ENCODE results near the gene B4GALT3. TPM values are rescaled to one million over a fixed set of nuclear protein-coding genes. Genes with fewer than 3 reads are reported as not detected.
A peak's percentile ranks its signal among the peaks of the same experiment; 100 is the strongest.

Gene B4GALT3
- total RNA-seq, 1 donor from 2014 or later = 23.0 TPM

- peak; percentile 50 for TF ChIP-seq CTCF (IDR thresholded peaks at IDR 0.05)
- Mint-ChIP-seq H3K4me3 (ENCODE audit: unreplicated experiment) (no peak overlapping the region), H3K36me3 (ENCODE audit: low read depth) (peaks cover 22% of the 10 kb centered on the region), H3K4me1 (ENCODE audit: low read depth) (peaks cover 45% of the 10 kb centered on the region), H3K27ac (ENCODE audit: unreplicated experiment) (peak overlapping the region; percentile 27), H3K9me3 (ENCODE audit: low read depth) (no peaks in the 10 kb centered on the region), H3K27me3 (ENCODE audit: low read depth) (no peaks in the 10 kb centered on the region)
- no peak for DNase-seq (ENCODE audit: low spot score)
Measured at GRCh38 chr1:161171191-161171590, 6.1 kb downstream of the B4GALT3 start.

- H3K9me3 Mint-ChIP-seq (ENCODE audit: low read depth) = no peaks in the 10 kb centered on the region
- no peak overlapping the region for H3K4me3 Mint-ChIP-seq (ENCODE audit: unreplicated experiment)
- H3K36me3 Mint-ChIP-seq (ENCODE audit: low read depth) = peaks cover 16% of the 10 kb centered on the region
- no peak overlapping the region for H3K27ac Mint-ChIP-seq (ENCODE audit: unreplicated experiment)
- no peaks in the 10 kb centered on the region for H3K27me3 Mint-ChIP-seq (ENCODE audit: low read depth)
- H3K4me1 Mint-ChIP-seq (ENCODE audit: low read depth) = peaks cover 48% of the 10 kb centered on the region
- TF ChIP-seq CTCF (IDR thresholded peaks at IDR 0.05) = no peak
- peak; percentile 59 for DNase-seq (ENCODE audit: low spot score)
Measured at GRCh38 chr1:161168906-161169305, 8.4 kb downstream of the B4GALT3 start.

- peak overlapping the region; percentile 99 for H3K27ac Mint-ChIP-seq (ENCODE audit: unreplicated experiment)
- TF ChIP-seq CTCF (IDR thresholded peaks at IDR 0.05) = no peak
- H3K36me3 Mint-ChIP-seq (ENCODE audit: low read depth) = peaks cover 15% of the 10 kb centered on the region
- peak overlapping the region; percentile 89 for H3K4me3 Mint-ChIP-seq (ENCODE audit: unreplicated experiment)
- peaks cover 32% of the 10 kb centered on the region for H3K4me1 Mint-ChIP-seq (ENCODE audit: low read depth)
- no peaks in the 10 kb centered on the region for H3K9me3 Mint-ChIP-seq (ENCODE audit: low read depth)
- H3K27me3 Mint-ChIP-seq (ENCODE audit: low read depth) = no peaks in the 10 kb centered on the region
- peak; percentile 78 for DNase-seq (ENCODE audit: low spot score)
Measured at GRCh38 chr1:161166669-161167548, 10.4 kb downstream of the B4GALT3 start.

GRCh38 chr1:161165742-161166668 is 11.3 kb downstream of the B4GALT3 start, which contains the start of gene PPOX:
Gene PPOX, plus strand, starts transcription at chr1:161166426. Its CDS starts 422 bp downstream, at chr1:161166848.
- Mint-ChIP-seq H3K4me1 (ENCODE audit: low read depth) (peaks cover 41% of the 10 kb centered on the region), H3K4me3 (ENCODE audit: unreplicated experiment) (peak within 1 kb of the TSS; percentile 89), H3K36me3 (ENCODE audit: low read depth) (peaks cover 13% of the 10 kb centered on the region), H3K27ac (ENCODE audit: unreplicated experiment) (peak within 1 kb of the TSS; percentile 99), H3K9me3 (ENCODE audit: low read depth) (no peaks in the 10 kb centered on the region), H3K27me3 (ENCODE audit: low read depth) (no peaks in the 10 kb centered on the region)
- DNase-seq (ENCODE audit: low spot score) = peak; percentile 98
- TF ChIP-seq CTCF (IDR thresholded peaks at IDR 0.05) = peak; percentile 82

Measured in chondrocyte (in vitro differentiated cells).